ENCODE results near the gene KCNN4.
A peak's percentile ranks its signal among the peaks of the same experiment; 100 is the strongest.
"Not testable (repeated sequence)": the region's sequence is repeated elsewhere in the genome, so short reads cannot be mapped to it uniquely, and the experiment has no call there.

Gene KCNN4

GRCh38 chr19:43774103-43774939, 6.5 kb downstream of the KCNN4 start:
- no peak for DNase-seq

- no peak for DNase-seq
Observed at GRCh38 chr19:43773725-43774102, 7.1 kb downstream of the KCNN4 start.

- DNase-seq: no peak
Observed at GRCh38 chr19:43769256-43769655, 11.5 kb downstream of the KCNN4 start.

- DNase-seq: no peak
Observed at GRCh38 chr19:43768273-43769050, 12.3 kb downstream of the KCNN4 start.

GRCh38 chr19:43767818-43768217, 13.0 kb downstream of the KCNN4 start:
- DNase-seq: no peak

- no peak for DNase-seq
Observed at GRCh38 chr19:43767316-43767715, 13.5 kb downstream of the KCNN4 start.

- no peak for DNase-seq
Observed at GRCh38 chr19:43766755-43767043, 14.1 kb downstream of the KCNN4 start.

- peak; percentile 88 for DNase-seq
Observed at GRCh38 chr19:43765109-43765876, 15.5 kb downstream of the KCNN4 start.

GRCh38 chr19:43764684-43765083, 16.1 kb downstream of the KCNN4 start:
- DNase-seq: not testable (repeated sequence)

- DNase-seq: no peak
Observed at GRCh38 chr19:43763473-43763939, 17.3 kb downstream of the KCNN4 start.

- no peak for DNase-seq
Observed at GRCh38 chr19:43762814-43763213, 18.0 kb downstream of the KCNN4 start.

GRCh38 chr19:43760941-43761340, 19.8 kb downstream of the KCNN4 start:
- no peak for DNase-seq

- DNase-seq: no peak
Observed at GRCh38 chr19:43759515-43759914, 21.3 kb downstream of the KCNN4 start.

GRCh38 chr19:43755256-43755801, 25.4 kb downstream of the KCNN4 start:
- peak; percentile 90 for DNase-seq

- DNase-seq: peak; percentile 99
Observed at GRCh38 chr19:43754503-43755255, 26.1 kb downstream of the KCNN4 start, which contains the start of gene SMG9. TSS of gene SMG9 (minus strand) at chr19:43754962. CDS start at chr19:43750741, 4,221 bp downstream.

- DNase-seq: no peak
Observed at GRCh38 chr19:43754253-43754502, 26.6 kb downstream of the KCNN4 start.

GRCh38 chr19:43752287-43752875, 28.4 kb downstream of the KCNN4 start:
- DNase-seq: no peak

- DNase-seq: no peak
Observed at GRCh38 chr19:43751466-43752220, 29.1 kb downstream of the KCNN4 start.

GRCh38 chr19:43749898-43750297, 30.9 kb downstream of the KCNN4 start:
- DNase-seq: no peak

- no peak for DNase-seq
Observed at GRCh38 chr19:43749152-43749551, 31.6 kb downstream of the KCNN4 start.

GRCh38 chr19:43748685-43749084, 32.1 kb downstream of the KCNN4 start:
- no peak for DNase-seq

All from activated CD8-positive, alpha-beta memory T cell treated with anti-CD3 and anti-CD28 coated beads, Interleukin-2, amount 50 U/mL, for 48 hours (primary cell).